Right hindlimb (tissue), 1 donor: ENCODE results near the gene CXXC5.

Source experiments
- DNase-seq: peaks from one replicate; pipeline ENCODE4 v3.0.0-alpha.2; 2018

Gene CXXC5

DNA sequence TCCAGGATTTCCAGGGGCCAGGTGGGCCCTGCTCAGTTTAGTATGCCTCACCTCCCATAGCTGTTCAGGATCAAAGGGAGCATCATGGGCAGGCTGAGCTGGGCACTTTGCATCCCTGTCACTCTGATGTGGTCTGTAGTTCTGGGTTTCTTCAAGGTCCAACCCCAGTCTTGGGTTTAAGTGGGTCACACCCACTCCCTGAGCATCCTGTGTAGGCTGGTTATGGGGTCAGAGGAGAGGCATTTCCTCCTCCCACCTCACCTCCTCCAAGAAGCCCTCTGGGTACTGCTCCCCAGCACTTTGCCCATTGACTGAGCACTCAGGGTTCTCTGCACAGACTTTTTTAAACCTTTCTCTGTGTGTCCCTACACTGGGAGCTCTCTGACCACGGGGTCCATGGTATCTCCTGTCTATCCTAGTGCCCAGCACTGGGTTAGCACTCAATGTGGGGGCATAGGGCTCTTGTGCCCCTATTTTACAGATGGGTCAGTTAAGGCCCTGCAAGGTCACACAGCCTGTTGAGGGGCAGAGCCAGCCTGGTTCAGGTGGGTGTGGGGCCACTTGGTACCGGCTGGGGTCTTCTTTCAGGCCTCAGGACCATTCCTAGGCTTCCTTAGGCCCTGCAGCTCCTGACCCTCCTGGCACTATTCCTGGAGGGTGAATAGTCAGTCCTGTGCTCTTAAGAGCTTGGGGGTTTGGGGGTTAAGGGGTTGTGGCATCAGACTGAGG, 19.0 kb downstream of the CXXC5 start:
- no peak for DNase-seq

DNA sequence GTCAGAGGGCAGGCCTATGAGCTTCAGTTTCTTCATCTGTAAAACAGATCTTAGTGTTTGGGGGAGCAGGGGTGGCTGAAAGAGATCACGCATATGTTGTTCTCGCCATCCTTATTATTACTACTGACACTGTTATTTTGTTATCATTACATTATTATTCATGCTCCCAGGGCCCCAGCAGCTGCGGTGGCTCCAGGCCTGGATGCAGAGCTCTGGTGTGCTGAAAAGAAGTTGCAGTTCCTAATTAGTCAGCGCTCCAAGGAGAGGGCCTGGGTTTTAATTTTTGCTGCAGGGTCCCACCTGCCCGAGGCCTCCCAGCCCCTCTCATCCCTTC, 19.5 kb downstream of the CXXC5 start:
- DNase-seq, result no peak

DNA sequence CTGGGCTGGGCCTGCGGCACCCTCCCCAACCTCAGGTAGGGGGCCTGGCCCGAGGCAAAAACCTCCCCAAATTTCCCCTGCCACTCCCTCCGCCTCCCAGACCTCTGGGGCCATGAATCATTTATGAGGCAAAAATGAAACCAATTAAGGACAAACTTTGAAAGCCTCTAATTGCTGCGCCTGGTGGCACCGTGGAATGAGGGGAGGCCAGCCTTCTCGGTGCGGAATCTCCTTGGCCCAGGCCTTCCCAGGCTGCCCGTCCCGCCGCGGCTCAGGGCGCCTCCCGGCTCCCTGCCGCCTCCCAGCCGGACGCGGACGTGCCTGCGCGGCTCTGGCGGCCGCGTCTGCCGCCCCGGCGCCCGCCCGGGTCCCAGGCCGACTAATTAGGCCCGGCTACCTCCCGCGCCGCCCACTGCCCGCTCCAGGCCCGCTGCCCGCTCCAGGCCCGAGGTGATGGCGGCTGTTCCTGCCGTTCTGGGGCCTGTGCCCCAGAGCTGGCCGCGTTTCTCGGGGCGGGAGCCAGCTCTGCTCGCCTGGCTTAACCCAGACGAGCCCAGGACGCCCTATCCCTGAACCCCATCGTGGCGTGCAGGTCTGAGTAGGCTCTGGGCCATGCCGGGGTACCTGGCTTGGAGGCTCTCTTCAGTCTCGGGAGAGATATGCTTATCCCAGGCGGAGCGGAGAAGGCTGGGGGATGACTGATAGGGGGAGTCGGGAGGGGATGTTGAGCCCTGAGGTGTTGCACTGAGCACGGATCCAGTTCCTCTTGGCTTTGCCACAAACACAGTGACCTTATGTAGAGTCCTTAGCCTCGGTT, 20.1 kb downstream of the CXXC5 start:
- DNase-seq, result peak; percentile 72

- no peak for DNase-seq
Observed at GRCh38 chr5:139668924-139669661, 20.9 kb downstream of the CXXC5 start.

DNA sequence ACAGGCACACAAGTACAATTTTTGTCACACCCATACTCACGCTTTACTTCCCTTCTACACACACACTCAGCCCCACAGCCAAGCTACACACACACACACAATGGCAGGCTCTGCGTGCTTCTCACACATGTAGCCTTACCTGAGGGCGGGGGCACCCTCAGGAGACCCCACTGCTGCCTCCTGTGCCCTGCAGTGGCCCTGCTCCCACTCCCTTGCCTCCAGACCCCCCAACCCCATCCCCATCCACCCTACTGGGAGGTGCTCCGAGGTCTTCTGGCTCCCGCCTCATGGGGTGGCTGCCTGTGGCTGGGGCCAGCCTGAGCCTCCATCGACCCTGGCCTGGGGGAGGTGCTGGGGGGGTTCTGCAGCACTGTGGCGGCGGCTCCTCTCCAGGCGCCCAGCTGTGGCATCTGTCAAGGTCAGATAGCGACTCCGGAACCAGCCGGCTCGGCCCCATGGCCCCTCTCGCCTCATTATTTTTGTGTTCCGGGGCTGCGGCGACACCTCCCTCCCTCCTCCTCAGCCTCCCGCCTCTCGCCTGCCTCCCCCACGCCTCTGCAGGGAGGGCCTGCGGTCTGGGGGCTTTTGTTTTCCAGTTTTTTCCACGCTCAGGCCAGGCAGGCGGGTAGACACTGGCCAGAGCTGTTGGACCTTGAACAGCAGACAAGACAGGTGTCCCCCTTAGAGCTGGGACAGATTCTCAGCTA, 21.7 kb downstream of the CXXC5 start:
- DNase-seq, result no peak

DNA sequence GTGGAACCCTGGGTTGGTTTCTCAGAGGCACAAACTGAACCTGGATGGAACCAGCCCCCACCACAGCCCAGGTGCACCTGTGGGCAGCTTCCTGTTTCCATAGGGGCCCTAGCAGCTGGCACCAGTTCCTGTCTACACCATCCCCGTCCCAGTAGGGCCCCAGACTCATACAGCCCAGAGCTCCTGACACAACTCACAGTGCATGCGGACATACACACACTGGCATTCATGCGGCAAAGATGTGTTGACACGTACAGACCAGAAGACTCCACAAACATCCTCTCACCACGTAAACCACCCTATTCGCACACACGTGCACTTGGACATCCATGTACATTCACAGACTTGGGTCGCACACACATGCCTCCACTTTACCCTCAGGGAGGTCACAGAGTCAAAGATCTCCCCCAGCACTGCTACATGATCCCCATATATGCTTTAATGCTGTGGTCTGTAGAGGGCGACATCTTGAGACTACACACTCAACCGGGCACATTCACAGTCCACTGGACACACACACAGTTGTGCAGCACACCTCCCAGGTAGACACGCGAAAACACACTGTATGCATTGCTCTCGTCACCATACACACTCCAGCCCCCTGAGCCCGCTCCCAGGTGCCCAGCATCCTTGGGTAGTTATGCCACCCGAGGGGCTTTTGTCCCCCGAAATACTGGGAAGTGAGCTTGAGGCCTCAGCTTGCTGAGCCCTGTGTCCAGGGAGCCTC, 22.4 kb downstream of the CXXC5 start:
- DNase-seq, result no peak

GRCh38 chr5:139671096-139671841, 23.1 kb downstream of the CXXC5 start:
- peak; percentile 77 for DNase-seq

DNA sequence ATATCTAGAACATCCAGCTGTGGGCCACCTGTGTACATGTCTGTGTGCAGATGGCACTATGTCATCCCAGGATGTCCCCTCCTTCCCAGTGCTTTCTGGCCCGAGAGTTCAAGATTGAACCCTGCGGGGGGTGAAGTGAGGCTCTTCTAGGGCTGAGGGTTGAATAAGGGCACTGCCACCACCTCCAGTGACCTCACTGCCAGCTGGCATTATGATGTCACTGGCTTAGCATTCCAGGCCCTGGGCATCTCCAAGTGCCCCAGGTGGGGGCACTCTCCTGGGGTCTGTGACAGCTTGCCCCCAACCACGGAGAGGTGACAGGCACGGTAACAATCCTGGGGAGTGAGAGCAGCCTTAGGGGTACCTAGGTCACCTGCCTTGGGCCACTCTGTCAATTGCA, 27.1 kb downstream of the CXXC5 start:
- DNase-seq, result no peak

DNA sequence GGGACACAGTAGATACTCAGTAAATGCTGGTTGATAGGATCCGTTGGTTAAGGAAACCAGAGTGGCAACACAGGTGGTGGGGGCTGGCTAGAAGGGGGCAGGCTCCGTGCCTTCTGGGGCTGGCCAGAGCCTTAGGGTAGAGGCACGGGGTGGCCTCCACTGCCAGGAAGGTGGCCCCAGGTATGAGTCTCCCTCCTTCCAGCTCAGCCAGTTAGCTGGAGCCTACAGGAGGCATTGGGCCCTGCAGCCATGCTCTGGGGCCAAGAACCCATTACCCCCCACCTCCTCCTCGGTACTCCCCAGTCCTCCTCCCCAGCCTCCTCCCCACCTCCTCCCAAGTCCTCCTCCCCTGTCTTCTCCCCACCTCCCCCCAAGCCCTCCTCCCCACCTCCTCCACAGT, 27.7 kb downstream of the CXXC5 start:
- no peak for DNase-seq

DNA sequence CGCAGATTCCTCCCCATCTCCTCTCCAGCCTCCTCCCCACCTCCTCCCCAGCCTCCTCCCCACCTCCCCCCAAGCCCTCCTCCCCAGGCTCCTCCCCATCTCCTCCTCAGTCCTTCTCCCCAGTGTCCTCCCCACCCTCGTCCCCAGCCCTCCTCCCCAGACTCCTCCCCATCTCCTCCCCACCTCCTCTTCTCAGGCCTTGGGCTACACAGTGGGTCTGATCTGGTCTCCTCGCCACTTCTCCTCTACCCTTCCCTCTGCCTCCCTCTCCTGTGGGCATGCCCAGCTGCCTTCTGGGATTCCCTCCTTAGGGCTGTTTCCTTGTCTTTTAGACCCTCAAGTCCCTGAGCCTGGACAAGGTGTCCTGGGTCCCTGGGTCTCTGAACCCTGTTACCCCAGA, 28.3 kb downstream of the CXXC5 start:
- no peak for DNase-seq

DNA sequence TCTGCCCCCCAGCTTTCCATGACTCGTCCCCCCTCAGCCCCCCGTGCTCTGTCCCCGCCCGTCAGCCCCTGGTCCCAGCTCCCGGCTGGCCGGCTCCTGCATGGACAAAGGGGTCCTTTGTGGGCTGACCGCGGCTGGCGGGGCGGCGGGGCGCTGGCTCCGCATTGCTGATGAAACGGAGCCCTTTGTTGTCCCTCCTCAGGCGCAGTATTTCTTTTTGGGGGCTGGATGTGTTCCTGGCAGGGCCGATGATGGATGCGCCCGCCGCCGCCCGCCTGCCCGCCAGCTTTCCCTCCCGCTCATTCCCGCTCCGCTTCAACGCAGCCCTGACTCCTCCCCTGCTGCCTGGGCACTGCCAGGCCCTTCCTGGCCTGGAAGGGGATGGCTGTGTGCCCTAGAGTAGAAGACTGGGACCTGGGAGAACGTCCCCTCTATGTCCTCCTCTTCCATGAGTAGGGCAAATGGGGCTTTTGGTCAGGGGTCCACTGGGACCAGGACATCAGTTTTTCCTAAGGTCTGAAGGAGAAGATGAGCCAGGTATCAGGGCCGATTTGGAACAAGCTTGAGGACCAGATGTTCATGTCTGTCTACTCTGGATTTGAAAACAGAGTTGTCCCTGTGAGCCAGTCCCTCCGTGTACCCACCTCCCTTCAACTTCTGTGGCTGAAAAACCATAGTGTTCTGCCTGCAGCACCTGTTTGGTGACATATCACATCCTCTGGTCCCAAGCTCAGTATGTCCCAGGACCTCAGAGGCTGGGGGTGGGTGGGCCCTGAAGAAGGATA, 29.0 kb downstream of the CXXC5 start:
- DNase-seq, result peak; percentile 57

- peak; percentile 83 for DNase-seq
Observed at GRCh38 chr5:139677736-139678613, 29.8 kb downstream of the CXXC5 start.

- peak; percentile 57 for DNase-seq
Observed at GRCh38 chr5:139678751-139679750, 30.9 kb downstream of the CXXC5 start.

- DNase-seq, result no peak
Observed at GRCh38 chr5:139680368-139681111, 32.4 kb downstream of the CXXC5 start.

- no peak for DNase-seq
Observed at GRCh38 chr5:139681112-139681458, 32.9 kb downstream of the CXXC5 start.

DNA sequence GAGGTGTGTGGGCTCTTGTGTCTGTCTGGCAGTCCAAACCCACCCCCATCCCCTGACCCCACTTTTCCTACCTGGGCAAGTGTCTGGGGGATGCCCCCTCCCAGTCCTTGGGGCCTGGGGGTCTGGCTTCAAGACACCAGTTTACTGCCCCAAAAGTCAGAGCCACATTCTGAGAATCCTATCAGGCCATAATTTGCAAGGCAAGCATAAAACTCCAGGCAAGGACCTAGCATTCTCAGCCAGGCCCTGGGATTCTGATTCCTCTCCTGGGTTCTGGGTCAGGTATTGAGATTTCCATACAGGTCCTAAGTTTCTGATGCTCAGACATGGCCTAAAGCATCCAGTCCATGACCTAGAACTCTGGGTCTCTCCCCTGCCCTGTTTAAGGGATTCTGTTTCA, 33.3 kb downstream of the CXXC5 start:
- DNase-seq, result no peak

- no peak for DNase-seq
Observed at GRCh38 chr5:139682016-139682975, 34.1 kb downstream of the CXXC5 start.
